Adrenal gland (tissue), 12 donors: Measurements from ENCODE around the gene PHF19. TPM values are rescaled to one million over a fixed set of nuclear protein-coding genes. Genes with fewer than 3 reads are reported as not detected.

Experiments
- DNase-seq, 7 donors: peaks; one replicate each; pipeline ENCODE4 v3.0.0-alpha.2; 2019 to 2020
- H3K27ac ChIP-seq, 5 donors: fragments of 200-600 bp; sonication (generic) in 4 of 5; 1 replicate in 3 of 5; 2 replicates in 2 of 5; pipeline versions ENCODE4 v1.5.1 to v1.8.0; 2016 to 2020; ENCODE audit warnings: mild to moderate bottlenecking in 1 of 5
- H3K27me3 ChIP-seq: fragments of 200-600 bp; 2 replicates; pipeline ENCODE4 v1.8.0; 2021
- H3K36me3 ChIP-seq, 2 donors: fragments of 200-600 bp; replicated peaks in 1 of 2; 1 replicate in 1 of 2; 2 replicates in 1 of 2; pipeline versions ENCODE4 v1.5.1 to v1.8.0; 2018 to 2022
- H3K4me1 ChIP-seq, 2 donors: fragments of 200-600 bp; replicated peaks in 1 of 2; 1 replicate in 1 of 2; 2 replicates in 1 of 2; pipeline versions ENCODE4 v1.5.1 to v1.8.0; 2018 to 2021
- H3K4me3 ChIP-seq, 4 donors: fragments of 200-600 bp; sonication (generic) in 3 of 4; one replicate each; pipeline ENCODE4 v1.5.1; 2016 to 2018
- H3K9me3 ChIP-seq, 3 donors: fragments of 200-600 bp; sonication (generic) in 1 of 3; replicated peaks in 1 of 3; 1 replicate in 2 of 3; 2 replicates in 1 of 3; pipeline versions ENCODE4 v1.5.1 to v1.8.0; 2016 to 2021
- POLR2A ChIP-seq, 2 donors: fragments of 450-650 bp; IDR thresholded peaks; one replicate each; pipeline ENCODE4 v1.6.1; 2017; ENCODE audit warnings: antibody characterized with exemption in 2 of 2, mild to moderate bottlenecking in 2 of 2, moderate library complexity in 1 of 2
- WGBS, 4 donors: extraction: QIAGEN DNeasy Blood & Tissue Kit in 2 of 4; methylation state at CpG; one replicate each; pipeline versions ENCODE4 v1.1.5 to v1.1.7; 2013 to 2017; 5-methylcytosine and 5-hydroxymethylcytosine counted together
- intact Hi-C, 2 donors: fragments of 100-400 bp; cut with DNase I; formaldehyde crosslinking; loops; one replicate each; pipeline versions ENCODE4 v1.14.1 to v1.15.0; 2022 to 2023
- polyA plus RNA-seq, 3 donors: library from polyadenylated mRNA; stranded (reverse); fragments of 200-250 nt in 2 of 3; fragments of 350-450 nt in 1 of 3; fragmentation: Illumina TruSeq in 1 of 3; extraction: RNeasy Lipid Tissue Mini Kit (QIAGEN cat#74804) in 1 of 3; gene quantifications; one replicate each; pipeline ENCODE4 v1.2.3, GENCODE V29; 2013 to 2014
- total RNA-seq, 9 donors: library from RNA; depleted of rRNA in 4 of 9; stranded (reverse); fragments of >200 nt in 4 of 9; fragments of 120-200 nt in 1 of 9; fragmentation: NEBNext Ultra II Directional in 1 of 9; extraction: Animal tissue kit (Norgen Biotek cat#: 25700) in 1 of 9; gene quantifications; one replicate each; pipeline versions ENCODE4 v1.1.0 to v1.2.4, GENCODE V29; 2013 to 2023
- TF ChIP-seq, protein P1 (sequence below), 6 experiments: fragments of 450-650 bp in 4 of 6; fragments of 200-600 bp in 2 of 6; sonication (generic) in 1 of 6; IDR thresholded peaks; 1 replicate in 5 of 6; 2 replicates in 1 of 6; pipeline versions ENCODE4 v1.5.1 to v1.8.0; 2016 to 2021; ENCODE audit warnings: antibody characterized with exemption in 6 of 6, mild to moderate bottlenecking in 2 of 6, moderate library complexity in 1 of 6
- donor health status: healthy with polysubstance abuse.
- donor health status: Bipolar disorder and iron deficiency.
- donor health status: DM: yes; HTN: yes; CAD: no.
- donor health status: DM: no; HTN: no; CAD: no.
- donor health status: DM: no; HTN: no; CAD: no.
- donor health status: DM: yes; HTN: yes; CAD: no.

PHF19 gene
- total and polyA plus RNA-seq, 12 donors = 13.6 to 61.8 (median 27.4) TPM

DNA sequence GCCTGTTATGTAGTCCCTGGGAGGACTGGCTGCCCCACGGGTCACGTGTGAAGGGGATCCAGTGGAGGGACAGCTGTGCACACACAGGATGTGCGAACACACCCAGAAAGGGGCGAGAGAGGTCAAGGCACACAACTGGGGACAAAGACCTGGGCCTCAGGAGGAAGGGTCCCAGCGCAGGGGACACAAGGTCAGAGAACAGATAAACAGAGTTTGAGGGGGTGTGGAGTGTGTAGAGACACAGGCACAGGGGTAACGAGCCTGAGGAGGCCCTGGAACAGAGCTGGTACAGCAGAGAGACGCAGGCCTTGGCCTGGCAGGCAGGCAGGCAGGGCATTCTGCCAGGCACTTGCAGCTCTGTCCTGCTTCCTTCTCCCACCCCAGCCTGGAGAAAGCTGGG, 19.5 kb downstream of the PHF19 start:
- intact Hi-C loops = no loop called here
- TF ChIP-seq POLR2A (IDR thresholded peaks at IDR 0.05) = no peak
- TF ChIP-seq, protein P1, sequence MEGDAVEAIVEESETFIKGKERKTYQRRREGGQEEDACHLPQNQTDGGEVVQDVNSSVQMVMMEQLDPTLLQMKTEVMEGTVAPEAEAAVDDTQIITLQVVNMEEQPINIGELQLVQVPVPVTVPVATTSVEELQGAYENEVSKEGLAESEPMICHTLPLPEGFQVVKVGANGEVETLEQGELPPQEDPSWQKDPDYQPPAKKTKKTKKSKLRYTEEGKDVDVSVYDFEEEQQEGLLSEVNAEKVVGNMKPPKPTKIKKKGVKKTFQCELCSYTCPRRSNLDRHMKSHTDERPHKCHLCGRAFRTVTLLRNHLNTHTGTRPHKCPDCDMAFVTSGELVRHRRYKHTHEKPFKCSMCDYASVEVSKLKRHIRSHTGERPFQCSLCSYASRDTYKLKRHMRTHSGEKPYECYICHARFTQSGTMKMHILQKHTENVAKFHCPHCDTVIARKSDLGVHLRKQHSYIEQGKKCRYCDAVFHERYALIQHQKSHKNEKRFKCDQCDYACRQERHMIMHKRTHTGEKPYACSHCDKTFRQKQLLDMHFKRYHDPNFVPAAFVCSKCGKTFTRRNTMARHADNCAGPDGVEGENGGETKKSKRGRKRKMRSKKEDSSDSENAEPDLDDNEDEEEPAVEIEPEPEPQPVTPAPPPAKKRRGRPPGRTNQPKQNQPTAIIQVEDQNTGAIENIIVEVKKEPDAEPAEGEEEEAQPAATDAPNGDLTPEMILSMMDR (IDR thresholded peaks at IDR 0.05) = no peak
- Histone ChIP-seq H3K27ac (no peak overlapping the region), H3K4me3 (no peak overlapping the region), H3K36me3 (peaks cover 0 to 32% of the 10 kb centered on the region in 2 donors), H3K4me1 (no peaks in the 10 kb centered on the region), H3K9me3 (no peaks in the 10 kb centered on the region), H3K27me3 (no peaks in the 10 kb centered on the region)
- DNase-seq = peak in 4 of 7 donors; percentile 45 to 67 (median 54)
- 50 to 64% (median 61%) methylated on average over 6 to 7 of the region's 7 CpGs for WGBS, 4 donors

DNA sequence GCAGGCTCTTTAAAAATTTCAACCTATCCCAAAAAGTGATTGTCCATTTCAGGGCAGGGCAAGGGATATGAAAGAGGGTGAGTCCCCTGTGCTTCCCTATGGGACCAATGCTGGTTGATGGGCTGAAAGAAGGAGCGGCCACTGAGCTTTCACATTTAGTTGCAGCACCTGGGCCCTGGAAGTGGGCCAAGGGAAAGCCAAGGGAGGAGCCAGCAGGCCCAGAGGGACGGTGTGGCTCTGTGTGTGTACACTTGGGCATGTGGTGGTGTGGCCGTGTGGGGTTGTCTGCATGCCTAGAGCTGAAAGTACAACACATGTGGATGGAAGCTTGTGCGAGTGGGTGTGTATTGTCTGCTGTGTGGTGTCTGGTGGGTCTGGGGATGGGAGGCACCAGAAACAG, 20.3 kb downstream of the PHF19 start:
- TF ChIP-seq, protein P1 (IDR thresholded peaks at IDR 0.05) = no peak
- no peak for TF ChIP-seq POLR2A (IDR thresholded peaks at IDR 0.05)
- intact Hi-C loops = no loop called here
- Histone ChIP-seq H3K27me3 (no peaks in the 10 kb centered on the region), H3K27ac (no peak overlapping the region), H3K36me3 (peaks cover 0 to 24% of the 10 kb centered on the region in 2 donors), H3K4me3 (no peak overlapping the region), H3K4me1 (no peaks in the 10 kb centered on the region), H3K9me3 (no peaks in the 10 kb centered on the region)
- DNase-seq = peak in 1 of 7 donors; percentile 53
- WGBS, 4 donors = 81 to 92% (median 85%) methylated on average over 3 to 4 of the region's 4 CpGs

DNA sequence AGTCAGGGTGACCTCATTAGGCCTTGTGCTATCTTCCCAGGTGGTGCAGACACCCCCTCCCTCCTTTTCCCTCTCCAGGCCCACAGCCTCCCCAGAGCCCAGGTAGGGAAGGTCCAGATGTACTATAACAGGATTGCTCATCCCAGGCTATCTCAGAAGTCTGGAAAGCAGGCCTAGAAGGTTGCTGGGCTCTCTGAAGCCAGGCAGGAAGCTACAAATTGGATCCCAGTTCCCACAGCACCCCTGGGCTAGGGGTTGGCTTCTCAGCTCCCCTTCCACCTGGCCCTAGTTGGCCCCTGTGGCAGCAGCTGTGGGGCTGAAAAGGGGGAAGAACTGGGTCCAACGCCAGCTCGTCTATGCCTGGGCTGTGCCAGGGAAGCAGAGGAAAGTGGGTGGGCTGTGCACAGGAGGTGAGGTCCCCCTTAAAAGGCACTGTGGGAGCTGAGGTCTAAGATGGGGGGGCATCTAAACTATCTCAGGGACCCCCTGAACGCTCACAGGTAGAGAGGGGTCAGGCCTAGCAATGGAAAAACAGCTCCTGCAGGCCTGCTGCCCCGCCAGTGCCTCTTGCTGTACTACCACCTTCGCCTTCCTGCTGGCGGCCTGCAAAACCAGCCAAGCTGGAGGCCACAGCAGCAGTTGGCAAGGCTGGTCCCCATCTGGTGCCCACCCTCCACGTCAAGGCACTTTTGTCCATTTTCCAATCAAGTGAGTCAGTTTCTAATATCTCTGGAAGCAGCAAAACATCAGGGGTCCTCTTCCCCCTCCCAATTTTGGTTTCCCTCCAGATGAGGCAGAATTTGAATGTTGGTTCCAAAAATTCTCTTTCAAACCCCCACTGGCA, 20.9 kb downstream of the PHF19 start:
- no peaks in the 10 kb centered on the region for H3K4me1 ChIP-seq
- intact Hi-C loops = no loop called here
- WGBS, 4 donors = 90 to 98% (median 95%) methylated on average over 7 of the region's 7 CpGs
- TF ChIP-seq, protein P1 (IDR thresholded peaks at IDR 0.05) = no peak
- no peak for TF ChIP-seq POLR2A (IDR thresholded peaks at IDR 0.05)
- H3K36me3 ChIP-seq = peaks cover 0 to 18% of the 10 kb centered on the region in 2 donors
- no peaks in the 10 kb centered on the region for H3K9me3 ChIP-seq
- H3K27me3 ChIP-seq = no peaks in the 10 kb centered on the region
- no peak overlapping the region for H3K27ac ChIP-seq
- DNase-seq = peak in 2 of 7 donors; percentile 8 to 46
- H3K4me3 ChIP-seq = no peak overlapping the region

DNA sequence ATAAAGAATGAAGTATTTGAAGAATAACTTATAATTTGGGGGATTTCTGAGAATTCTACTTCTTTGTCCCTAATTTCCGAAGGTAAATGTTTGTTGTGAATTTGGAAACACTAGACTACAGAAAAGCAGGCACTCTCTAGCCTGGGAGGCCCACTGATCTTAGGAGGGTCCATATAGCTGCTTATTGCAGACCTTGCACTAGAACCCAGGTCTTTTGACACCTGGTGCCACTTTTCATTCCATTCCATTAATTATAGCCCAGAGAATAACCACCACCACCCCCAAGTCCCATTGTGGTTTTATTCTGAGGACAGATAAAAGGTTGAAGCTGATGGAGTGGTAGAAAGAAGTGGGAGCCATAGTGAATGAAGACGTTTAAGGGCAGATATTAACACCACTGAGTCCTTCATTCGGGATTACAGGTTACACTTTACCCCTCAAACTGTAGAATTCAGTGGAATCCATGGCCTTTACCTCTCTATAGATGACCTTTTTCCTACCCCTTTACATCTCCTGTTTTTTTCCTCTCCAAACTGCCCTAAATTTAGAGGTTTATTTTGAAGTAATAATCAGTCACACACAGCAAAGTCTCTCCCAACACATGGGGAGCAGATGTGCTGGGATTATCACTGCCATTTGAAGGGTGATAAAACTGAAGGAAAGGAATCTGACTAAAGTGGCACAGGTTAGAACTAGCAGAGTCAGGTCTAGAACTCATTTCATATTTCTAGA, 22.2 kb downstream of the PHF19 start:
- H3K36me3 ChIP-seq = peaks cover 0 to 5% of the 10 kb centered on the region in 2 donors
- intact Hi-C loops = no loop called here
- WGBS, 4 donors = 83 to 92% (median 88%) methylated on average over 3 of the region's 3 CpGs

More for the DNA sequence above, 22.2 kb downstream of the PHF19 start:
- H3K4me3 ChIP-seq = no peak overlapping the region
- TF ChIP-seq POLR2A (IDR thresholded peaks at IDR 0.05) = no peak
- TF ChIP-seq, protein P1 (IDR thresholded peaks at IDR 0.05) = no peak
- no peak overlapping the region for H3K27ac ChIP-seq
- DNase-seq = no peak
- no peaks in the 10 kb centered on the region for H3K9me3 ChIP-seq
- no peaks in the 10 kb centered on the region for H3K4me1 ChIP-seq
- no peaks in the 10 kb centered on the region for H3K27me3 ChIP-seq
